HG02938 (cell line): ENCODE results near the gene FHIT.
"Not testable (repeated sequence)": the region's sequence is repeated elsewhere in the genome, so short reads cannot be mapped to it uniquely, and the experiment has no call there.

ENCODE experiments used
- ATAC-seq: cut with Tn5 transposase; IDR thresholded peaks from one replicate; pipeline ENCODE4 v1.9.1; 2021; ENCODE audit warnings: mild to moderate bottlenecking, moderate library complexity; ENCODE audit not compliant: unreplicated experiment

The FHIT gene

GRCh38 chr3:60585918-60586317 is 665.3 kb downstream of the FHIT start:
- ATAC-seq, result no peak

DNA sequence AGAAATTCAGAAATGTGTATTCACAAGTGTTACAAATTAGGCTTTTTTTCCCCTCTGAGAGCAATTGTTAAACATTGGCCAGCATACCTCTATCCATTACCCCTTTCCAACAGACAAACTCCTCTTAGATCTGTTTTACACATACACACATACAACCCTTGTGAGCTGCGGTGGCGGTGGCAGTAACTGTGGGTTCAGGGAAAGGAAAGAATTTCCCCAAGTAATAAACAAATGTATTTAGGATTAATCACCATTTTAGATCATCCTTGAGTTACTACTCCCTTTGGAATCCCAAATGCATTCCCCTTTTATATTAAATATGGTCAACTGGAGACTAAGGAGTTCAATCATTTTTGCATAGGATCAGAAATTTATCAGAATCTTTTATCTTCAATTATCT is 667.0 kb downstream of the FHIT start:
- ATAC-seq, result no peak

DNA sequence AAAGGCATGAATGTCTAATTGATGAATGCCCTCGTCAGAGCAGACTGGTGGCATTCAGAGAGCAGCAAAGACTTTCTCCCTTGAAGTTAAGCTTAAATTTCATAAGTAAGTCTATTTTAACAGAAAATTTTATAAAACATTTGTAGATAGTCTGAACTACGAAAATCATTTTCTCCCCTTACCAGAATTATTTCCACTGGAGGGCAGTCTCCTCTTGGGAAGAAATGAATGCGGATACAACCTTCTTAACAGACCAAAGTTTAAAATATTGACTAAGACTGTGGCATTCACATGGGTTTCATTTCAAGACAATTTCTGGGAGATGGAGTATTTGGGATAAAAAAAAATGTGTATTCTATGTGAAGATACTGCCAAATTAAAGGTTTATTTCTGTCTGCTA is 669.0 kb downstream of the FHIT start:
- no peak for ATAC-seq

DNA sequence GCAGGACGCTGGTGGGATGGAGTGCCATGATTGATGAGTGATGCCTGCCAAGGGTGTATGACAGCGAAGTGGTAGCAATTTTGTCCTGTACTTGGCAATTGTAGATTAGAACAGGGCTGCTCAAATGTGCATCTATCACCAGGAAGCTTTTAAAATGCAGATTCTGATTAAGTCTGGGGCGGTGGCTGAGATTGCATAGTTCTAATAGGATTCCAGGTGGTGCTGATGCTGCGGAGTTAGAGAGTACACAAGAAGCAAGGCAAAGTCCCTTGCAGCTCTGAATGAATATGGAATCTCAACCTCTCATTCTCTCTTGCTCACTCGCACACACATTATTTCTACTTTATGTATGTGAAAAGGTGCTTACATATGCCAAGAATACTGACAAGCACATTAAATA is 670.4 kb downstream of the FHIT start:
- ATAC-seq, result no peak

GRCh38 chr3:60579734-60580133 is 671.5 kb downstream of the FHIT start:
- no peak for ATAC-seq

DNA sequence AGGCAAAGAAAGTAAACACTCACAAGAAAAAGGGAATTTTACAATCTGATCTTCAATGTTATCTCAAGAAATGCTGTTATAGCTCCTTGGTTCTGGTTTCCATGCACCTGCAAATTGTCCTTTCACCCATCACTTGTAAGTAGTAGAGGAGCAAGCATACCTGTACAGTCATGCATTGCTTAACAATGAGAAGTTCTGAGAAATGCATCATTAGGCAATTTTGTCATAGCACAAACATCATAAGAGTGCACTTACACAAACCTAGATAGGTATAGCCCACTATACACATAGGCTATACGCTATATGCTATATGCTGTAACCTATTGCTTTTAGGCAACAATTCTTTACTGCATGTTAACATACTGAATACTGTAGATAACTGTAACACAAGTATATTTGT is 672.3 kb downstream of the FHIT start:
- ATAC-seq, result no peak

GRCh38 chr3:60577601-60578000 is 673.7 kb downstream of the FHIT start:
- ATAC-seq, result no peak

DNA sequence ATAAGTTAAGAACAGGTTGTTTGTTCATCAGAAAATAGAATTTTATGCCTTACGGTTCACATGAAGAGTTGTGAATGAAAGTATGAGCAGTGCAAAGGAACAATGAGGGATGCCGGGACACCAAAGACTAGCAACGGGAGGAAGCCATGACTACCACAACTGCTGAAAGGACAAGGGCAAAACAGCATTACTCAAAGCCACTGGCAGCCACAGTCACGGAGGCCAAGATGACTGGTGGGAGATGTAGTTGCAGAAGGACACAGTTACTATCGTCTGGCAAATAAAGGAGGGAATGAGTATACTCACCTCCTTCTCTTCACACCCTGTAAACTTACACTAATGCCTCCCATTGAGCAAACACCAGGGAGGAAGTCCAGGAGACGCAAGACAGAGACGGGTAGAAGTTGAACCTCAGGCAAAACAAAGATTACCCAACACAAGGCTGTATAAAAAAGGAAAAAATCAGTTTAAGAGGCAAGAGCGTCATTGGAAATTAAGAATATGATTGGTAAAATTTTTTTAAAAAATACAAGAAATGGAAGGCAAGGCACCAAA is 675.5 kb downstream of the FHIT start:
- ATAC-seq, result no peak

DNA sequence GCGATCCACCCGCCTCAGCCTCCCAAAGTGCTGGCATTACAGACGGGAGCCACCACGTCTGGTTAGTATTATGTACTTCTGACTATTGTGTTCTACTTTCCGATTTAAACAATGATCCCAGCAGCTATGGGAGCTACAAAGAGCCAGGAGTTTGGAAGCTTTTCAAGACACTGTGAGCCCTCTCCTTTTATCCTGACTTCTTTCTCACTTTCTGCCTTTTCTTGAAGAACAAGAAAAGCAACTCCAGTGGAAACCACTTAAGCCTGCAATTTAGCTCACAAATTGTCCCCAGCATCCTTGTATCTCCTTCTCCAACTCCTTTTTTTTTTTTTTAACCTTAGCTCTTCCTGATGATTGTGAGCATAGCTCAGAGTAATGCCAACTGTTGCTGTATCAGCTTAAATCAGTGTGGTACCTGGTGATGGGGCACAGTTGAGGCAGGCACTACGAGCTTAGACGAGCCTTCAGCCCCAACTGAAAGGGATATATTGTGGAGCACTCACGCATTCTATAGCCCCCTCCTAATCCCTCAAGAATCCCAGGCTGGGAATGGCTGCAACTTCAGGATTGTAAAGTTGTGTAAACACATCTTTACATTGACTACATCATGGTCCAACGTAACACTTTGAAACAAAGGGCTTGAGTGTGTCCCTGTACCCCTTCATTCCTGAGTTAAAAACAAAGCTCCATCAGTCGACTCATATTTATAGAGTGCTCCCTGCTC is 677.0 kb downstream of the FHIT start:
- no peak for ATAC-seq

- no peak for ATAC-seq
Measured at GRCh38 chr3:60573494-60573893, 677.8 kb downstream of the FHIT start.

DNA sequence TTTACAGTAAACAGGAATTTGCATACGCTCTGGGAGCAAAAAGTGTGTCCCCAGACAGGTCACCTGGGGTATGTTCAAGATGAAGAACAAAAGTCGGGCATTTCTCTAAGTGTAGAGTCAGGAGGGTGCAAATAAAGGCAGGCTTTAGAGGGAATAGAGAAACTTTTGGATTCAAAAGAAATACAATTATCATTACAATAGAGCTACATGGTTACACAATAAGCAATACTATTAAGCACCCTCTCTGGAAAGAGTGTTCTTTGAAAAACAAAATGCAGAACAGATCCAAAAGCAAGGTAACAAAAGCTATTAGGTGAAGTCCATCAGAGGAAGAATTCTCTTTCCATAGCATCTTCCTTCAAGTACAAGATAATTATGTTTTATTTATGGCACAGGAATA is 679.7 kb downstream of the FHIT start:
- ATAC-seq, result no peak

DNA sequence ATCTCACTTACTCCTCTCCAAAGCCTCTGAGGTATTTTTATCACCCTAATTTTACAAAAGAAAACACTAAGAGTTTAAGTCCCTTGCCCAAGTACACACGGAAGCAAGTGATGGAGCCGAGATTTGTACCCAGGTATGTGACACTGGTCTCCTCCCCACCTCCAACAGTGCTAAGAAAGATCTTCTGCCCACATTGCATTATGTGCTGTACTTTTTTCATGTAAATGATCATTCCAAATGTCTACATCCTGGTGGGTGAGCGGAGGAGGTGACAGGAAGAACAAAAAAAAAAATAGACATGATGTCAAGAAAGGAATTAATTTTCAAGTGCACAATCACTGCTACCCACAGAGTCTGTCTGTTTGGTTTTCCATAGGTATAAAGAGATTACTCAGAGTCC is 694.1 kb downstream of the FHIT start:
- no peak for ATAC-seq

DNA sequence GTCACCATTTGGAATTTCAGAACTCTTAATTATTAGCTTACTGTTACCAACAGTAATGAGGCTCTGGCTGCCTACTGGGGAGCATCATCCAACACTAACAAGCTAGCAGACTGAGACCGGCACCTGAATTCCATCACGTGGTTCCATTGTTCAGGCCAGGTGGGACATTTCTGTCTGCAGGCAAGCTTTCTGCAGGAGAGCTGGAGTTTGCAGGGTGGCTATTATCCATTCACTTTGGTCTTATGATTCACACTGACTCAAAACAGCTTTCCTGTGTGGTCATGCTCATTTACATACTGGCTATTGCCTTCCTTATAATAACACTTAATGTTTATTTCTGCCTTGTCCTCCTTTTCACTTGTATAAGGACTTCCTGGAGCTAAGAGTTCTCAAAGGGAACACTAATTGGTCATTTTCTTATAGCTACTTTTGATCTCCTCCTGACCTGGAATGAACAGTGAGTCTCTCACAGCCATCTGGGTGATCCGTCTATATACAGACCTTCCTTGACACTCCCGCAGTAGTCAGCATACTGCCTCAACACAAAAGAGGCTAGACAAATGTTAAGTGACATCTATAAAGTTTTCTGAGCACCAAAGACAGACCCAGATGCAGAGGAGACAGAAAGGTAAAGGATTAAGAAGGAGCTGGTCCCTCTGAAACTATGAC is 695.4 kb downstream of the FHIT start:
- peak; percentile 73 for ATAC-seq

- ATAC-seq, result peak; percentile 60
Measured at GRCh38 chr3:60553144-60553543, 698.1 kb downstream of the FHIT start.

DNA sequence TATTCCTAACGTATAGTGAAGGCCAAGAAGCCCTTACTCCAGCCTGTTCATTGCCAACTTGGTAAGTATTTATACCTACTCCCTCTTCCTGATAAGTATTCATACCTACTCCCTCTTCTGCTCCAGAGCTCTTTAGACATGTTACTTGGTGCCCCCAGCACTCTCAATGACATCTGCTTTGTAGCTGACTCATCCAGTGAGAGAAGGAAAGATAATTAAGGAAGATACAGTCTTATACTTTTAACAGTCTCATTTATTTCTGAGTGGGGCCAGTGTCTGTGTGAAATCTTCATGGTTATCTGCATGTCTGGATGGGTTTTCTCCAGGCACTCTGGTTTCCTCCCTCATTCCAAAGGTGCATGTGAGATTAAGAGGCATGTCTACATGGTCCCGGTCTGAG is 698.7 kb downstream of the FHIT start:
- no peak for ATAC-seq

DNA sequence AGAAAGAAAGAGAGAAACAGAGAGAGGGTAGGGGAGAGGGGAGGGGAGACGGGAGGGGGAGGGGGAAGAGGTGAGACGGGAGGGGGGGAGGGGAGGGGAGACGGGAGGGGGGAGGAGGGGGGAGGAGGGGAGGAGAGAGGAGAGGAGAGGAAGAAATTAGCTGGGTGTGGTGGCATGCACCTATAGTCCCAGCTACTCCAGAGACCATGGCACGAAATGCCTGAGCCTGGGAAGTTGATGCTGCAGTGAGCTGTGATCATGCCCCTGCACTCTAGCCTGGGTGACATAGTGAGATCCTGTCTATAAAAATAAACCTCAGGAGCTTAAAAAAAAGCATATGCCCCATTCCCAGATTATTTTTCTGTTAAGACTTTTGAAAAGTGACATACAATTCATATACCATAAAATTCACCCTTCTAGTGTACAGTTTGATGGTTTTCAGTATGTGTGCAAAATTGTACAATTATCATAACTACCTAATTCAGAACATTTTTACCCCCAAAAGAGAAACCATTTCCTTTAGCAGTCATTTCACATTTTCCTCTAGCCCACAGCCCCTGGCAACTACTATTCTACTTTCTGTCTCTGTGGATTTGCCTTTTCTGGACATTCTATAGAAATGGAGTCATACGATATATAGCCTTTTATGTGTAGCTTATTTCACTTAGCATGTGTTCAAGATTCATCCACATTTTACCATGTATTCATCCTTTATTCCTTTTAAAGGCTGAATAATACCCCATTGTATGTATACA is 699.6 kb downstream of the FHIT start:
- no peak for ATAC-seq

- ATAC-seq, result no peak
Measured at GRCh38 chr3:60549863-60550262, 701.4 kb downstream of the FHIT start.

GRCh38 chr3:60542995-60543394 is 708.3 kb downstream of the FHIT start:
- ATAC-seq, result no peak

DNA sequence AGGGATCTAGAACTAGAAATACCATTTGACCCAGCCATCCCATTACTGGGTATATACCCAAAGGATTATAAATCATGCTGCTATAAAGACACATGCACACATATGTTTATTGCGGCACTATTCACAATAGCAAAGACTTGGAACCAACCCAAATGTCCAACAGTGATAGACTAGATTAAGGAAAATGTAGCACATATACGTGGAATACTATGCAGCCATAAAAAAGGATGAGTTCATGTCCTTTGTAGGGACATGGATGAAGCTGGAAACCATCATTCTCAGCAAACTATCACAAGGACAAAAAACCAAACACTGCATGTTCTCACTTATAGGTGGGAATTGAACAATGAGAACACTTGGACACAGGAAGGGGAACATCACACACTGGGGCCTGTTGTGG is 711.9 kb downstream of the FHIT start:
- not testable (repeated sequence) for ATAC-seq

- no peak for ATAC-seq
Measured at GRCh38 chr3:60536420-60536819, 714.8 kb downstream of the FHIT start.

DNA sequence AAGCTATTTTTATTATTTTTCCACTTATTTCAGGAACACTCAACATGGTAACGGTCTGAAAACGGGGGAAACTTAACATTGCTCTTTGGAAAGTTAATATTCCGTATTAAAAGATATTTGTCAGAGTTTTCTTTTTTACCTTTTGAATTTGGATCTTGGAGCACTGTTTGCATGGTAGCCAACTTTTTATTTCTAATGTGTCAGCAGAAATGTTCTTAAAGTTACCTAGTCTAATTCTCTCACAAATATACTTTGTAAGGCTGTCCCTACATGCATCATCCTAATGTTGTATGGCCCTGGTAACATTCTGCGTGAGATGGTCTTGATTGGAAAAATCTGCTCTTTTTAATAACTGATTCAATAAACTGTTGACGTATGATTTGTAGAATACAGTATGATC is 719.5 kb downstream of the FHIT start:
- ATAC-seq, result no peak

- no peak for ATAC-seq
Measured at GRCh38 chr3:60528651-60529050, 722.6 kb downstream of the FHIT start.
